ENCODE data around the gene EFNA5.
"Not testable (repeated sequence)": the region's sequence is repeated elsewhere in the genome, so short reads cannot be mapped to it uniquely, and the experiment has no call there.

The EFNA5 gene

GRCh38 chr5:107477492-107477891 lies 193.2 kb downstream of the EFNA5 start:
- no peak for DNase-seq

- no peak for DNase-seq
These were observed 194.0 kb downstream of the EFNA5 start for GRCh38 chr5:107476783-107477182.

- DNase-seq: no peak
These were observed 195.8 kb downstream of the EFNA5 start for GRCh38 chr5:107474716-107475489.

- DNase-seq: no peak
These were observed 196.4 kb downstream of the EFNA5 start for GRCh38 chr5:107474361-107474715.

GRCh38 chr5:107472620-107473064 lies 198.1 kb downstream of the EFNA5 start:
- no peak for DNase-seq

- DNase-seq: peak; percentile 43
These were observed 200.5 kb downstream of the EFNA5 start for GRCh38 chr5:107470295-107470582.

GRCh38 chr5:107469485-107470294 lies 201.0 kb downstream of the EFNA5 start:
- DNase-seq: peak; percentile 20

- DNase-seq: no peak
These were observed 201.7 kb downstream of the EFNA5 start for GRCh38 chr5:107469064-107469463.

- DNase-seq: no peak
These were observed 202.5 kb downstream of the EFNA5 start for GRCh38 chr5:107468276-107468675.

GRCh38 chr5:107467137-107467932 lies 203.4 kb downstream of the EFNA5 start:
- DNase-seq: no peak

GRCh38 chr5:107466233-107466769 lies 204.4 kb downstream of the EFNA5 start:
- peak; percentile 66 for DNase-seq

GRCh38 chr5:107464876-107465275 lies 205.9 kb downstream of the EFNA5 start:
- DNase-seq: no peak

GRCh38 chr5:107464416-107464815 lies 206.3 kb downstream of the EFNA5 start:
- no peak for DNase-seq

GRCh38 chr5:107463731-107464130 lies 207.0 kb downstream of the EFNA5 start:
- no peak for DNase-seq

- DNase-seq: no peak
These were observed 209.0 kb downstream of the EFNA5 start for GRCh38 chr5:107461770-107462169.

GRCh38 chr5:107460789-107461188 lies 209.9 kb downstream of the EFNA5 start:
- DNase-seq: no peak

- no peak for DNase-seq
These were observed 211.1 kb downstream of the EFNA5 start for GRCh38 chr5:107459605-107460004.

- no peak for DNase-seq
These were observed 212.4 kb downstream of the EFNA5 start for GRCh38 chr5:107458322-107458721.

- DNase-seq: no peak
These were observed 212.9 kb downstream of the EFNA5 start for GRCh38 chr5:107457881-107458280.

GRCh38 chr5:107457138-107457537 lies 213.6 kb downstream of the EFNA5 start:
- DNase-seq: peak; percentile 10

- no peak for DNase-seq
These were observed 214.4 kb downstream of the EFNA5 start for GRCh38 chr5:107456281-107456715.

GRCh38 chr5:107455111-107455544 lies 215.6 kb downstream of the EFNA5 start:
- DNase-seq: no peak

GRCh38 chr5:107451827-107452226 lies 218.9 kb downstream of the EFNA5 start:
- not testable (repeated sequence) for DNase-seq
